ENCODE measurements around the gene BRAT1.
"Not testable (repeated sequence)": the region's sequence is repeated elsewhere in the genome, so short reads cannot be mapped to it uniquely, and the experiment has no call there.

The BRAT1 gene

DNA sequence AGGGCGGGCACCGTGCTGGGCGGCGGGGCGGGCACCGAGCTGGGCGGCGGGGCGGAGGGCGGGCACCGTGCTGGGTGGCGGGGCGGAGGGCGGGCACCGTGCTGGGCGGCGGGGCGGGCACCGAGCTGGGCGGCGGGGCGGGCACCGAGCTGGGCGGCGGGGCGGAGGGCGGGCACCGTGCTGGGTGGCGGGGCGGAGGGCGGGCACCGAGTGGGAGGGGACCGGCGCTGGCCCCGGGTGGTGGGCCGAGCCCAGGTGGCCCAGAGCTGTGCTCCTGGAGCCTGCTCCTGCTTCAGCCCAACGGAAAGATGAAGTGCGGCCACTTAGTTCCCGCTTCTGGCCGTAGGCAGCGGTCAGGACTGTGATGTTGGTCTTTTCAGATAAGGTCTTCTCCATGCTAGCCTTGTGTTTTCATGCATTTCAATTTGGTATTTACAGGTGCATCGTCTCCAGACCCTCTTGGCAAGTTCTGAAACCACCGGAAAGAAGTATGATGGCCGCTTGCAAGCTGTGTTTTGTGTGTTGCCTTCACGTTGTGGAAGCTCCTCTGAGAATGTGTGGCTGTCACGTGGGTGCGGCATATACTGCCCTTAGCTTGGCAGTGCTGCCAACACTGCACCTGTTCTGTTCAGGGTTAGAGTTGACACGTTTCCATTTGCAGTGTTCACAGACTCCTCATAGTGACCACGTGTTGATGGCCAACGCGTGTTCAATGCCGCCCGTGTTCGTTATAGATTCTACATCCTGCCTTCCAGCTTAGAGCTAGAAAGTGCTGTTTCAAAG is 28.7 kb upstream of the BRAT1 start:
- no peak for DNase-seq

DNA sequence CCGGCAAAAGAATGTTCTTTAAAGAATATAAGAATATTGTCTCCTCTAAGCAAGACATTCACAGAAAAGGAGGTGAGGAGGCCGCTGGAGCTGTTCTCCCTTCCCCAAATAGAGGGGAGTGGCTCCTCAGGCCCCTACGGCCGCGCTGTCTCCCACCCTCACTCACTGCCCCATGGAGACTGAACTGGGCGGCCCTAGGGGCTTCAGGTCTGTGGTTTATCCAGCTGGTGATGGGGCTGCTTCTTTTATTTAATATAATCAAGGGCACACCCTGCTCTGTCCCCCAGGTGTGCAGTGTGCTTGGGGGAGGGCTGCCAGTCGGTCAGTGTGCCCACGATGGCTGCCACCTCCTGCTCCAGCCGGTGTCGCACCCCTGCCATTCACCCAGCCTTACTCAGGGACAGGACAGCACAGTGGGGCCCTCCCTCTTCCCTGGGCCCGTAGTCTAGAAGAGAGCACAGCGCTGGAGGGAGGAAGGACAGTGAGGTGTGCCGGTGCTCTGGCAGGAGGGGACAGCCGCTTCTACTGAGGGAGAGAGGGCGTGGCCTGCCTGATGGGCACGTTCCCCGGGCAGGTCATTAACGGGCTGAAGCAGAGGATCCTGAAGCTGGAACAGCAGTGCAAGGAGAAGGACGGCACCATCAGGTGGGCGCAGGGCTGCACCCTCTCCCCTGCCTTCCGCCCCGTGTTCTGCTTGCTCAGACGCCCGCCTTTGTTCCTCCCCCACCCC is 26.8 kb upstream of the BRAT1 start:
- DNase-seq, result no peak

DNA sequence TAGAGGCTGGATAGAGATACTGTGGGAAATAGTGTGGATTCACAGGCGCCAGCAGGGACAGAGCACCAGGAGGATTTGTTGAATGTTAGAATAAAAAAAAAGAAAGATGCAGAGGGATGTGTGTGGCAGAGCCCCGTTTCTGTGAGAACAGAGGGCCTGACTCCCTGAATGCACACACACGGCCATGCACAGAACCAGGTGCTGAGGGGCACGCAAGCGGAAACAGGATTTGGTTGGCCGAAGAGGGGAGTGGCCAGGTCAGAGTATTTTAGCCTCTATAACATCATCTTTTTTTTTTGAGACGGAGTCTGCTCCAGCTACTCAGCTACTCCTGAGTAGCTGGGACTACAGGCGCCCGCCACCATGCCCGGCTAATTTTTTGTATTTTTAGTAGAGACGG is 25.3 kb upstream of the BRAT1 start:
- DNase-seq, result no peak

DNA sequence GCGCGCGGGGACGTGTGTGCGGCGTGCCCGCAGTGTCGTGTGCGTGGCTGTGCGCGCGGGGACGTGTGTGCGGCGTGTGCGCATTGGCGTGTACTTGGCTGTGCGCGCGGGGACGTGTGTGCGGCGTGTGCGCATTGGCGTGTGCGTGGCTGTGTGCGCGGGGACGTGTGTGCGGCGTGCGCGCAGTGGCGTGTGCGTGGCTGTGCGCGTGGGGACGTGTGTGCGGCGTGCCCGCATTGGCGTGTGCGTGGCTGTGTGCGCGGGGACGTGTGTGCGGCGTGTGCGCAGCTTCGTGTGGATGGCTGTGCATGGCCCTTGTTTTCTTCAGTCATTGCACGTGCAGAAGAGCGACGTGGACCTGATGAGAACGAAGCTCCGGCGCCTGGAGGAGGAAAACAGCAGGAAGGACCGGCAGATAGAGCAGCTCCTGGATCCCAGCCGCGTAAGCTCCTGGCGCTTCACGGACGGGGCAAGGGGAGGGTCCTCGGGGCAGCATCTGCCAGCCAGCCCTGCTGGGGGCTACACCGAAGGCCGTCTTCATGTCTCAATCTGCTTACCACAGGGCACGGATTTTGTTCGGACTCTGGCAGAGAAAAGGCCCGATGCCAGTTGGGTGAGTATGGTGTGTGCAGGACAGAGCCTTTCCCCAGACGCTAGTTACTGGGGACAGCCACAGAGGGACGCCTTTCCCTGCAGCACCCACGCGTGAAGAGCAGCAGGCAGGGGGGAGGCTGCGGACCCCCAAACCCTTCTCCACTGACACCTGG is 22.8 kb upstream of the BRAT1 start:
- no peak for DNase-seq

DNA sequence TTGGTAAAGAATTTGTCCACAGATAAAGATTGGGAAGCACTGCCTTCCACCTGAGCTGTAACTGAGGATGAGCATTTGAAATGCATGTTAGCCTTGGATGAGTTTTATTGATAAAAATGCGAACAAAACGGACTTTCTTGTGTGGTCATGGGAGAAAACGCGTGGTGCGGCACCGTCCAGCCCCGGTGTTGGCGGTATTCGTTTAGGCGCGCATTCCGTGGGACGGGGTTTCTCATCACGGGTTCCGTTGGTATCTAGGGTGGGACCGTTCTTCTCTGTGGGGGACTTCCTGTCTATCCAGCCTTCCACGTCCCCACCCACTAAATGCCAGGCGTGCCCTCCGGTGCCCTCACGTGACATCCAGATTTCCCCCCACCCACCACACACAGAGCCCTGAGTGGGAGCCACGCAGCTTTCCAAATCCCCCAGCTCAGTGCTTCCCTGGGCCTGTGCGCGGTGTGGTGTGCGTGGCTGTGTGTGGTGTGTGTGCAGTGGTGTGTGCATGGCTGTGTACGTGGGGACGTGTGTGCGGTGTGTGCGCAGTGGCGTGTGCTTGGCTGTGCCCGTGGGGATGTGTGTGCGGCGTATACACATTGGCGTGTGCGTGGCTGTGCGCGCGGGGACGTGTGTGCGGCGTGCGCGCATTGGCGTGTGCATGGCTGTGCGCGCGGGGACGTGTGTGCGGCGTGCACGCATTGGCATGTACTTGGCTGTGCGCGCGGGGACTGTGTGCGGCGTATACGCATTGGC is 21.6 kb upstream of the BRAT1 start:
- DNase-seq, result no peak

DNA sequence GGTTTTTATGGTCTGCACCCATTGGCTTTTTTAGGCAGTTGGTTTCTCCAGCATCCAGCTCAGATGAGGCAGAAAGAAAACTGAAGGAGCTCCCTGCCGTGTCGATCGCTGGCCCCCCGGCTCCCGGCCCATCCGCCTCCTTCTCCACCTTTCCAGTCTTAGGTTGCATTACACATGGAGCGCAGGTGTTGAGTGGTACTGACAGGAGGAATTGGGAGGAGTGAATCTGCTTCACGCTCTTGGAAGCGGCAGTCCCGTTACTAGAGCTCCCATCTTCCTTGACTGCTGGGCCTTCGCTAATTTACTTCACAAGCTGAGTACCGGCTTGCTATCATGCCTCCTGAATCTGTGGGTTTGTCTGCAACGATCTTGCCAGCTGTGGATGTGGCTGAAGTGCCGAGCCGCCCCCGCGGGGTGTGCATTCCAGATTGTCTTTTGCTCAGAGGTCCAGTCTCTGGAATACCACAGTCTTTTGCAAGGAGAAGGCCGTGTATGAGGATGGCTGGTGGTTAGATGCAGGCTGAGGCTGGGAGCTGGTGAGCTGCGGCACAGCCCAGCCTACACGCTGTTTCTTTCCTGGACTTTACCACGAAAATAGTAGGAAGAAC is 20.5 kb upstream of the BRAT1 start:
- no peak for DNase-seq

DNA sequence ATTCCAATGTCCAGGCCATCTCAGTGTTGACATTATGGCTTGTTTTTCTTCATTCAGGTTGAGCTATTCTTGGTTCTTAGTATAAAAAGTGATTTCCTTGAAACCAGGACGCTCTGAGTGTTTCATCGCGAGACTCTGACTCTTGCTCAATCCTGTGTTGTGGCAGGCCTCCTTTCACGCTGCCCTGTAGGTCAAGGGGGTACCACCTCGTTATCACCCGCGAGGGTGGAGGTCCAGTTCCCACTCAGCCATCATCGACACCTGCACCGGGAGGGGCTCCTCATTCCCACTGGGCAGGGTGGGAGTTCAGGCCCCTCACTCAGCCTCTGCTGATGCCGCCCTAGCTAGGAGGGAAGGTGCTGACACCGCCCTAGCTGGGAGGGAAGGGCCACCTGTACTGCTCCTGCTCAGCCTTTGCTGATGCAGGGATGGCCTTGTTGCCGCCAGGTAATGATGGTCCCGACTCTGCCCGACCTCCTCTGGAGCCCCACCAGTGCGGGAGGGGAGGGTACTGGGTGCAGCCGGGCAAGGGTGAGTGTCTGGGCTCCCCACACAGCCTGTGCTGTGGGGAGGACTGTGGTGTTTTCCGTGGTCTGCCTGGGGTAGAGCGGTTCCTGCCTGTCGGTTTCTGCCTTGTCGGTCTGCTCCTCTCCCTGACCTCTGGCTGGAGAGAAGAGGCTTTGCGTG is 19.9 kb upstream of the BRAT1 start:
- DNase-seq, result no peak

DNA sequence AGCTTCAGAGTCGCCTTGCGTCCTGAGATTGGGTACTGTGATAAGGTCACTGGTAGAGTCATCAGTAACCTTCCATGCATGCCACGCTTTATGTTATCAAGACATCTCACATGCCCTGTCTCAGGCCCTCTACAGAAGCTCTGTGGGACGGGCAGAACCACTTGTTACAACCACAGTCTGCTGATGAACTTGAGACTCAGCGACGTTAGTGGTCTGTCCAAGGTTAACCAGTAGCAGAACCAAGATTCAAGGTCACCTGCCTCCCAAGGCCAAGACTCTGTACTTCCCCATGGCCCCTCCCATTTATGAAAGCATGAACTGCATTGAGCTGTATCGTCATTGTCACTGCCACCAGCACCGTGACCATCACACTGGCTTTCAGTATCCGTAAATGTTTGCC is 18.4 kb upstream of the BRAT1 start:
- DNase-seq, result no peak

DNA sequence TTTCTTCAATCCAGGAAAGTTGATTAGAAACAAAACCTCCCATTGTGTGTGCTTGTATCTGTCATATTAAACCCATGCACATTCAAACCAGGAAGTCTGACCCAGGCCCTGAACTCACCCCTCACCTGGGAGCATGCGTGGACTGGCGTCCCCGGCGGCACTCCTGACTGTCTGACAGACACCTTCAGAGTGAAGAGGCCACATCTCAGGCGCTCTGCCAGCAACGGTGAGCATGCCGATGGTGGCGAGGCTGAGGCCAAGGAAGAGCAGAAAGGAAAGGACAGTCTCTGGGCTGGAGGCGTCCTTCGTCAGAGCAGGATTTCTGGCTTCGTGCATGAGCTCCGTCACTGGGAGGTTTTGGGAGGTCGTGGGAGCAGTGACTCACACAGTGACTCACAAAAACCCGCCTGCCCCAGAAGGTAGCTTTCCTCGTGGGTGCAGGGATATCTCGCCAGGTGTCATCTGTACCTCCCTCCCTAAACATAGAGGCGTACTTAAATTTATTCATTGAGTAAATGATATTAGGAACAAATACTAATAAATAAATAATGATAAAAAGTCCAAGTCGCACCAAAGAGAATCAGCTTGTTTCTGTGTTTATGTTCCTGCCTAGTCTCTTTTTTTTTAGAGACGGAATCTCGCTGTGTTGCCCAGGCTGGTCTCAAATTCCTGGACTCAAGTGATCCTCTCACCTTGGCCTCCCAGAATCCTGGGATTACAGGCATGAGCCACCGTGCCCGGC is 16.9 kb upstream of the BRAT1 start:
- no peak for DNase-seq

DNA sequence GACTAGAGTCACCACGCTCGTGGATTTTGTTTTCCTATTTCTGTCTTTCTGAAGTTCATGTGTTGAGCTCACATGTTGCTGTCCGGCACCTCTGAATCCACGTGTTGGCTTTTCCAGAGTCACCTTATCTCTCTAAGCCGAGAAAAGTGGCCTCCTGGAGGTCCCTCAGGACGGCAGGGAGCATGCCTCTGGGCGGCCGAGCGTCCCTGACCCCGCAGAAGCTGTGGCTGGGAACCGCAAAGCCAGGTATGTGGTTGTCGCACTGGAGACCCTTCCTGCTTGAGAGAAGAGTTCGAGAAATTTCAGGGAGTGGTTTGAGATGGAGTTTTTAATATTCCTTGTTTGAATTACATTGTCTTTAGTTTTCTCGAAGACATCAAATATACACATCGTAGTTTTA is 16.1 kb upstream of the BRAT1 start:
- DNase-seq, result no peak

DNA sequence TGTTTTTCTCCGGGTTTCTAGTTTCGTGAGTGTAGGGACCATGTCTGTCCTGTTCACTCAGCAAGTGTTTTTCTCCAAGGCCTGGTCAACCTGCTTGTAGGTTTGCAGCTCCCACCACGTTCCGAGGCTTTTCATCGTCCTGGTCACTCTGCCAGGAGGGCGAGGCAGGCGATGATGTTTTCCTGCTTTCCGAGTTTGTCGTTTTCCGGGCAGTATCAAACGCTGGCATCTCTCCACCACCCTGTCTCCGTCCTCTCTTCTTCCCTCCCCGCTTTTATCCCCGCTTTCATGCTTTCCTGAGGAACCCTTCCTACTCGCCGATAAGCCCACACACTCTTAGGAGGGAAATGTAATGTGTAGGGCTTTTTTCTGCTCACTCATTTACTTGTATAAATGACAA is 14.7 kb upstream of the BRAT1 start:
- DNase-seq, result no peak

DNA sequence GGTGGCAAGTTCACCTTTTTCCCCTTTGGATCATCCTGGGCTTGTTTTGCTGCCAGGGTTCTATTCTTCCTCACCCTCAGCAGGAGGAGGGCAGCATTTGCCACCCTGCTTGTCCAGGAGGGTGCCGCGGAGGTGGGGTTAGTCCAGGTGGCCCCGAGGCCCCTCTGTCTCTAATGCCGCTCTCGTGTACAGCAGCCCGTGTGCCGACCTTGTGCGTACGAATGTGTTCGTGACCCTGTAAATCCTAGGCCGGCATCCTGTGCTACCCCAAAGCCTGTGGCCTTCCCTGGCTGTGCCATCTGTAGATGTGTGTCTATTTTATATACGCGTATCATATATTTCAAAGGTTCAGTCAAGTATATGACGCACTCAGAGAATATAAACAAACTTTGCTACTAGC is 14.1 kb upstream of the BRAT1 start:
- no peak for DNase-seq

DNA sequence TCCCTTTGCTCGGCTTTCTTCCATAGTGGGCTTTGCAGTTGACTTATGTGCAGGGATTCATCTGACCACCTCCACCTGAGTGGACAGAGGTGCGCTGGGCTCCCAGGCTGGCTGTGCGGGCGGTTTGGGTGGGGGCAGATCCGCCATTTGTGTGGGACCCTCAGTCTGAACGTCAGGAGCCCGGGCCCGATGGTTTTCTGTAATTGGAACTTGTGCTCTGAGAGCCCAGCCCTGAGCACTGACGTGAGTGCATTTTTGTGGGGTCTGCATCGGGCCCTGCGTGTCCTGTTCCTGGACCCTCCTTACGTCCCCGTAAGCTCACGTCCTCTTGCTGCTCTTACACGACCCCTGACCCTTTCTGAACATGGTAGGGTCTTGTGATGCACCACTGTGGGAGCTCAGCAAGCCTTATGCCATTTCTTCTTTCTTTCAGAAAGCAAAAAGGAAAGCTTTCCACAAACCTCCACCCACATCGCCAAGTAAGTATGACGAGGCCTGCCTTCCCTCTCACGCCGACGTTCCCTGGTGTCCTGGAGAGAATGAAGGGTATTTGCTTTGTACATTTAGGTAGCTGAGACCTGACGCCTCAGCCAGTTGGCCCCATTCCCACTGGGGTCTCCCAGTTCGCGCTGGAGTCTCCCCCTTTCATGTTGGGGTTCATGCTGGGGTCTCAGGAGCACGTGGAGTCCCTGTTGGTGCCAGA is 13.3 kb upstream of the BRAT1 start:
- DNase-seq, result no peak

DNA sequence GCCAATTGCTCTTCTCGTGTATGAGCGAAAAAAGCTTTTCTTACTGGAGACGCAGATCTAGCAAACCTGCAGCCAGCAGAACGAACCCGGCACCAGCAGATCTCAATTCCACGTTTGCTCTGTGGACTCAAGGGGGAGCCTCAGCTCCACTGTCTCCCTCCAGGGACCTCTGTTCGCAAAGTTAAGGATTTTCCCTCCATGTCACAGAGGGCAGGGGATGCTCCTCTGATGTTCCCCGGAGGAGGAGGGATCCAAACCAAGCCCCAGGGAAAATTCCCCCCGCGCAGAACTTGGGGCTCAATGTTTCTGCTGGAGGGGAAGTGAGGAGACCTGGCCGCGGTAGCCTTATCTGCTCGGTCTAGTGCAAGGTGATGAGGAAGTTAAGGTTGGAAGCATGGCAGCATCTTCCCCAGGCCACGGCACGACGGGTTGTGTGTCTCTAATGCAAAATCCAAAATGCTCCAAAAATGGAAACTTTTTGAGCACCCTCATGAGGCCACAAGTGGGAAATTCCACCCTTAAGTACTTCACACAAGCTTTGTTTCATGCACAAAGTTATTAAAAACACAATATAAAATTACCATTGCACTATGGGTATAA is 12.5 kb upstream of the BRAT1 start:
- peak; percentile 78 for DNase-seq

DNA sequence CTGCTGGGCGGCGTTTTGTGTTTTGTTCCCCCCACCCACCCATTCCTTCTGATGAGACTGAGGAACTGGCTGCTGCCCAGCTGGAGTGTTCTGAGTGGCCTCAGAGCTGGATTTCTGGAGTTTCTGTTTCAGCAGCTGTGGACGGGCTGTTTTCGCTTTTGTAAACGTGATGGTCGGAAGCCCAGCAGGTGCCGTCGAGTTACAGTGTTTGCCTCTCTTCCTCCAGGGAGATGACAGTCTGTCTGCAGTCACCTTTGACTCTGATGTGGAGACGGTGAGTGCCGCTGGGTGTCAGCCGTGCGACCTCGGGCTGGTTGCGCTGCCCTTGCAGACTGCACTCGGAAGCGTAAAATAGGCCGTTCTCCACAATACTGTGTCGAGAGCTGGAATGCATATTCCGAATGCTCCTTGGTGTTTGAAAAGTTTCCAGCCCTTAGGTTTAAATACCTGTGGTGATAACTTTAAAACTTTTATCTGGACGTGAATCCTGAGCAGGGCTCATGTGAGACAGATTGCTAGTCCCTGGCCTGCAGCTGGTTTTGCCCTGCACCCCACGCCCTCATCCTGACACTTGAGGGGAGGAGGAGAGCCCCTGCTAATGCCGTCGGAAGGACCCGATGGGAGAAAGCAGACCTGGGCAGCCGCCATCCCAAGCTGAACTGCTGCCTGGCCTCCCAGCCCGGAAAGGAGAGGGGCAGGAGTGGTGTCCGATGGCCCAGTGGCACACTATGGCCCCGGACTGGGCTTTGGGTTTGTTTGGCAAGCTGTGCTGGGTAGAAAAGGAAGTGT is 11.8 kb upstream of the BRAT1 start:
- DNase-seq, result peak; percentile 66

DNA sequence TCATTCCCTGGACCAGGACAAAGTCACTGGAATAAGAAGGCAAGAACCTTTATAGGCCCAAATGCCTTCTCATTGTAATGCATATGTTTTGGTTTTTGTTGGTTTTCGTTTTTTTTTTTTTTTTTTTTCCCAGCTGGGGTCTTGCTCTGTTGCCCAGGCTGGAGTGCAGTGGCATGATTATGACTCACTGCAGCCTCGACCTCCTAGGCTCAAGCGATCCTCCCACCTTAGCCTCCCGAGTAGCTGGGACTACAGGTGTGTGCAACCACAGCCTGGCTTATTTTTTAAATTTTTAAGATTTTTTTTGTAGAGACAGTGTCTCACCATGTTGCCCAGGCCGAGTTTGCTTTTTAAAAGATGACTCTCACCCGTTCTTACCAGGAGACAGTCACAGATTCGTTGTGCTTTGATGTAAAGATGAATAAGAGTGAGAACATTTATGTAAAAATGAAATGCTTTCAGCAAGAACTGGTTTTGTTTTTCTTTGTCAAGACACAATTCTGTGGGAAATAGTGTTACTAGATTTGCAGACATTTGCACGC is 11.1 kb upstream of the BRAT1 start:
- DNase-seq, result no peak

DNA sequence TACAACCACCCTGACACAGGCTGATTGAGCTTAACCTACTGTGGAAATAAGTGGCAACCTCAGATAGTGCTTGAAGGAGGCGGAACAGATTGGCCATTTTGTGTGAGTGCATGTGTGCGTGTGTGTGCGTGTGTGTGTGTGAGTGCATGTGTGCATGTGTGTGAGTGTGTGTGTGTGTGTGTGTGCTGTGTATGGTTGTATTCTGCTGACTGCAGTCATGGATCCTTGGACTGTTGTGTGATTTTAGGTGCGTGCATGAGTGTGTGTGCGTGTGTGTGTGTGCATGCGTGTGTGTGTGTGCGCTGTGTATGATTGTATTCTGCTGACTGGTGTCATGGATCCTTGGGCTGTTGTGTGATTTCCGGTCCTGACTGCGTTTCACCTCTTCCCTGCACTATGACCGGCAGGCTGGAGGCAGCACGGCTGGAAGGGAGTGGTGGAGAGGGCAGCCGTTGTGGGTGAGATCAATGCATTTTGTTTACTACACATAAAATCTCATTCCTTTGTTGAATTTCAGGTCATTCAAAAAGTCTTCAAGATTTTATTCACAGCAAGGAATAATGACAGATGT is 9.7 kb upstream of the BRAT1 start:
- DNase-seq, result no peak

DNA sequence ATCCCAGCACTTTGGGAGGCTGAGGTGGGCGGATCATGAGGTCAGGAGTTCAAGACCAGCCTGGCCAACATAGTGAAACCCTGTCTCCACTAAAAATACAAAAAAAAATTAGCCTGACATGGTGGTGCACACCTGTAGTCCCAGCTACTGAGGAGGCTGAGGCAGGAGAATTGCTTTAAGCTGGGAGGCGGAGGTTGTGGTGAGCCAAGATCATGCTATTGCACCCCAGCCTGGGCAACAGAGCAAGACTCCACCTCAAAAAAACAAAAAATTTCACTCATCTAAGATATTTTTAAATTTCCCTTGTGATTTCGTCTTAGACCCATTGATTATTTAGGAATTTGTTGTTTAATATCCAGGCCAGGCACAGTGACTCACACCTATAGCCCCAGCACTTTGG is 8.6 kb upstream of the BRAT1 start:
- DNase-seq, result not testable (repeated sequence)

All from eye (tissue), 1 donor.